ENCODE data around the gene NRIP3. TPM values are rescaled to one million over a fixed set of nuclear protein-coding genes. Genes with fewer than 3 reads are reported as not detected.
A peak's percentile ranks its signal among the peaks of the same experiment; 100 is the strongest.

The NRIP3 gene
- total RNA-seq (1 to 10 TPM; 1.1 to 2.3 TPM), polyA plus RNA-seq (ENCODE audit: insufficient read length in 6 of 6) (1 to 10 TPM; 2.4 to 4.8 (median 3.0) TPM)
- long read RNA-seq, donor 1, partial matches to known transcripts: 0 of 1 reads
- long read RNA-seq, donor 1, other reads (novel, unspliced or antisense): 0 of 1 reads
- long read RNA-seq, donor 2, partial matches to known transcripts: 0 of 1 reads
- long read RNA-seq, donor 2, other reads (novel, unspliced or antisense): 0 of 1 reads
- long read RNA-seq, donor 3, partial matches to known transcripts: 0 of 1 reads
- long read RNA-seq, donor 3, other reads (novel, unspliced or antisense): 0 of 1 reads
- long read RNA-seq, donor 4, partial matches to known transcripts: 0 of 2 reads
- long read RNA-seq, donor 4, other reads (novel, unspliced or antisense): 1 of 2 reads
- long read RNA-seq, donor 5: 0 reads
- long read RNA-seq, donor 6, partial matches to known transcripts: 0 of 1 reads
- long read RNA-seq, donor 6, other reads (novel, unspliced or antisense): 0 of 1 reads
- long read RNA-seq, donor 7: 0 reads
- long read RNA-seq, donor 8: 0 reads
- long read RNA-seq, donor 9: 0 reads
- long read RNA-seq, donor 10, partial matches to known transcripts: 0 of 2 reads
- long read RNA-seq, donor 10, other reads (novel, unspliced or antisense): 0 of 2 reads
- long read RNA-seq, donor 11, transcript NRIP3-201 (7 exons, 3,809 nt): major isoform, 17 of 17 reads
- long read RNA-seq, donor 11, partial matches to known transcripts: 0 of 17 reads
- long read RNA-seq, donor 11, other reads (novel, unspliced or antisense): 0 of 17 reads
- long read RNA-seq, donor 12: 0 reads

DNA sequence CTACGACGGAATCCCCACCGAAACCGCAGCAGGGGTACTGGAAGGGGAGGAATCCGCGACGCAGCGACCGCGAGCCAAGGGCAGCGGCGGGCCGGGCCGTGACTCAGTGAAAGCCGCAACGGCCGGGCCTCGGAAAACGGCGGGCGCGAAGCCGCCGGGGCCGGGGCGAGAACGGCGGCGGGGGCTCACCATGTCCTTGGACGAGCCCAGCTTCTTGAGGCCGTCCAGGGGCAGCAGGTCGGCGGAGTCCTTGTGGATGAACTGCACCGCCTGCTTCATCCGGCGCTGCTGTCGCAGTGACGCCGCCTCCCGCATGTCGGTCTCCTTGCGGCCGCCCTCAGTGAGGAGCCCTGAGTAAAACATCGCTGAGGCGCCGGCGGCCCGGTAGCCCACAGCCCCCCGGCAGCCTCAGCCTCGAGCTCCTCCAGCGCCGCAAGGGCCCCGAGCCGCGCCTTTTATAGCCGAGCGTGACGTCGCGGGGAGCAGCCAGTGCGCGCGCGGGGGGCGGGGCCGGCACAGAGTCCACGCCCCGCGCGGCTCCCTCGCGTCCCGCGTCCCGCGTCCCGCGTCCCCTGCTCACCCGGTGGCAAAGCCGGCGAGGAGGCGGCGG, at the start of gene NRIP3:
TSS of gene NRIP3 (minus strand) at position 429 of the 610 bp plus-strand sequence. CDS start at position 363, 66 bp downstream.
- H3K4me1 ChIP-seq: peaks cover 18 to 31% of the 10 kb centered on the region in 2 donors
- H3K27me3 ChIP-seq: peaks cover 30 to 53% of the 10 kb centered on the region in 2 donors
- no peaks in the 10 kb centered on the region for H3K36me3 ChIP-seq
- H3K27ac ChIP-seq: no peak within 1 kb of the TSS
- TF ChIP-seq, protein P1, sequence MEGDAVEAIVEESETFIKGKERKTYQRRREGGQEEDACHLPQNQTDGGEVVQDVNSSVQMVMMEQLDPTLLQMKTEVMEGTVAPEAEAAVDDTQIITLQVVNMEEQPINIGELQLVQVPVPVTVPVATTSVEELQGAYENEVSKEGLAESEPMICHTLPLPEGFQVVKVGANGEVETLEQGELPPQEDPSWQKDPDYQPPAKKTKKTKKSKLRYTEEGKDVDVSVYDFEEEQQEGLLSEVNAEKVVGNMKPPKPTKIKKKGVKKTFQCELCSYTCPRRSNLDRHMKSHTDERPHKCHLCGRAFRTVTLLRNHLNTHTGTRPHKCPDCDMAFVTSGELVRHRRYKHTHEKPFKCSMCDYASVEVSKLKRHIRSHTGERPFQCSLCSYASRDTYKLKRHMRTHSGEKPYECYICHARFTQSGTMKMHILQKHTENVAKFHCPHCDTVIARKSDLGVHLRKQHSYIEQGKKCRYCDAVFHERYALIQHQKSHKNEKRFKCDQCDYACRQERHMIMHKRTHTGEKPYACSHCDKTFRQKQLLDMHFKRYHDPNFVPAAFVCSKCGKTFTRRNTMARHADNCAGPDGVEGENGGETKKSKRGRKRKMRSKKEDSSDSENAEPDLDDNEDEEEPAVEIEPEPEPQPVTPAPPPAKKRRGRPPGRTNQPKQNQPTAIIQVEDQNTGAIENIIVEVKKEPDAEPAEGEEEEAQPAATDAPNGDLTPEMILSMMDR (IDR thresholded peaks at IDR 0.05): no peak
- H3K9me3 ChIP-seq: no peaks in the 10 kb centered on the region
- DNase-seq (peak; percentile 53 to 93 (median 68)), ATAC-seq (peak; percentile 86)
- H3K4me3 ChIP-seq: peak within 1 kb of the TSS; percentile 27 to 47
- intact Hi-C loops (cut with DNase I): no loop called here

DNA sequence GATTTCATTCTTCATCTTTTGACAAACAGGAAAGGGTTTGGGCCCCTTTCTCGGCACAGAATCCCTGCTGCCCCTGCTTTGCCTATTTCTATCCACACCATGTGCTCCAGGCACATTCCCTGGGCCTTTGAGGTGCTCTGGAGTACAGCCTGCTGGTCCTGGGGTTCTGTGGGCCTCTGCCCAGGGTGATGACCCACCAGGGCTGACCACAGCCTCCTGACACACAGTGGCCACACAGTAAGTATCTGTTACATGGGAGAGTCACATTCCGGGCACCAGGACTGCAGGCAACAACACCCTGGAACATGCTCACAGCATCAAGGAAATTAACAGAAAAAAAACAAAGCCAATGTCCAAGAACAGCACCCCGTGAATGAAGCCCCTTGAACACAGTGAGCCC, 48.5 kb upstream of the NRIP3 start:
- intact Hi-C loops (cut with DNase I): no loop called here
- H3K4me1 ChIP-seq: no peaks in the 10 kb centered on the region
- H3K27me3 ChIP-seq: no peaks in the 10 kb centered on the region
- H3K4me3 ChIP-seq: no peak overlapping the region
- TF ChIP-seq, protein P1 (IDR thresholded peaks at IDR 0.05): no peak
- H3K27ac ChIP-seq: no peak overlapping the region
- no peaks in the 10 kb centered on the region for H3K9me3 ChIP-seq
- DNase-seq (no peak), ATAC-seq (no peak)
- H3K36me3 ChIP-seq: no peaks in the 10 kb centered on the region

DNA sequence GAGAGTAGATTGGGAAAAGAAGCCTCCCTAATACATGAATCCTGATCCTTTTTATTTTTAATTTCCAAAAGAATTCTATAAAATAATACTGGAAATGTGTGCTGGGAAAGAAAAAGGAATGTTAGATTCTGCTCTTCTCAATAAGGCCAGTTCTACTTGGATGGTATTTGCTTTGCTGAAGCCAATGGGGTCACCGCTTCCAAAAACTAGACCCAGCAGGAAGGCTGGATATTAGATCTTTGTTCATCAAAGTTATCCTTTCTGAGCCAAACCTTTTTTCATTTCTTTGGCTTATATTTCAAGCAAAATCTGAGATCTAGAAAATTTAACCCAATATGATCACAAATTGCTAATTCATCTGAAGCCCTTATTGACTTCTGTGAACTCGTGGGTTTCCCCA, 46.2 kb upstream of the NRIP3 start:
- Histone ChIP-seq H3K27me3 (no peaks in the 10 kb centered on the region), H3K9me3 (no peaks in the 10 kb centered on the region), H3K4me3 (no peak overlapping the region), H3K4me1 (no peaks in the 10 kb centered on the region), H3K27ac (no peak overlapping the region), H3K36me3 (no peaks in the 10 kb centered on the region)
- no peak for ATAC-seq
- DNase-seq: no peak
- TF ChIP-seq, protein P1 (IDR thresholded peaks at IDR 0.05): no peak
- intact Hi-C loops (cut with DNase I): no loop called here

DNA sequence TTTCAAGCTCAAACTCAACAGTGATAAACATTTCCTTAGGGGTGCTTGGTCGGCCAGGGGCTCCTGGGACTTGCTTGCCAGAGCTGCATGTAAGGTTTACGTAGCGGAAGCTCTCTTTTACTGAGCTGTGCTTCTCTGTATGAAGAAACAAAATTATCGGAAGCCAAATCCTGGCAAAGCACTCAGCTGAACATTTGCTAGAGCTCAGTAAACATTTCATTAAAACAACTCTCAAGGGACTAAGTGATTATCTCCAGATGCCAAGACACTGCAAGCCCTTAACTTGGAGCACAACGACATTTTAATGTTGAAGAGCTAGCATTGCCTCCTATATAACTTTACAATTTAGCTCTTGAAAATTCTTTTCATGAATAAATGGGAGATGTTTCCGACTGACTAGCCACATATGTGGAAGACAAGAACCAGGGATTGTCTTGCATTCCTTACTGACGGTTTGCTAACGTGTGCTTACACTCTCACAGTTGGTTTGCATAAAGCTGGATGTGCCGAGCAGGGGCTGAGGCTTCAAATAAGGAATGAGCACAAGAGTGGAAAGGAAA, 44.2 kb upstream of the NRIP3 start:
- TF ChIP-seq, protein P1 (IDR thresholded peaks at IDR 0.05): no peak
- peak; percentile 73 for ATAC-seq
- Histone ChIP-seq H3K36me3 (no peaks in the 10 kb centered on the region), H3K4me3 (no peak overlapping the region), H3K27ac (no peak overlapping the region), H3K27me3 (no peaks in the 10 kb centered on the region), H3K4me1 (no peaks in the 10 kb centered on the region), H3K9me3 (no peaks in the 10 kb centered on the region)
- peak in 2 of 4 donors; percentile 91 to 93 for DNase-seq
- intact Hi-C loops (cut with DNase I): no loop called here
